ENCODE results near the gene IPO7.

Gene IPO7

DNA sequence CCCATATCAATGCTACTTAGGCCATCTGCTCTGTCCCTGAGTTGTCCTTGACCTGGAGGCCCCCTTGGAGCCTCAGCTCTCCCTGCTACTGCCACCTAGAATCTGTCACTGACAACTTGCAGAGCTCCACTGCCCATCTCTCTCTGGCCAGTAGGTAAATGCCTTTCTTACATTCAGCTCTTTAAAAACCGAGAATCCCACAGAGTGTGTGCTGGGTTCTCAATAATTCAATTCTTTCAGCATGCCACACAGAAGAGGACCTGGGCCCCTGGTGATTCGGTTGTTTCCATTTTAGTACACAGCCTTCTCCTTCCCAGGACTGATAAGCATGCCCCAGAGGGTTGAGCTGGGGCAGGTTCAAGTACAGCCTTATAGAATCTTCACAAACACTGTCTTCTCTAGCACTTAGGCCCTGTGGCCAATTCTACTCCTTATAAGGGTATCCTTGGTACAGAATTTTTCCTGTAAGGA lies 22.0 kb upstream of the IPO7 start:
- Histone ChIP-seq H3K79me2 (ENCODE audit: insufficient read depth, low read length) (no peaks in the 10 kb centered on the region), H3K9ac (ENCODE audit: low read depth, low read length, poor library complexity, severe bottlenecking) (no peak overlapping the region), H4K20me1 (ENCODE audit: insufficient read depth, low read length, poor library complexity, severe bottlenecking) (no peaks in the 10 kb centered on the region), H3K4me2 (ENCODE audit: low read depth, low read length, poor library complexity, severe bottlenecking) (no peak overlapping the region), H3K4me3 (ENCODE audit: low read length, poor library complexity, severe bottlenecking) (no peak overlapping the region), H3F3A (ENCODE audit: low read depth) (peaks cover 10% of the 10 kb centered on the region; the same call in 1 of the 2 replicates), H3K9me2 (replicated peaks; ENCODE audit: low read depth, low read length) (no peaks in the 10 kb centered on the region), H3K27me3 (ENCODE audit: insufficient read depth, low read length, poor library complexity, severe bottlenecking) (no peaks in the 10 kb centered on the region), H3K4me1 (ENCODE audit: insufficient read depth, low read length, poor library complexity, severe bottlenecking) (peaks cover 5% of the 10 kb centered on the region), H3K36me3 (ENCODE audit: insufficient read depth, low read length) (no peaks in the 10 kb centered on the region), H2AFZ (ENCODE audit: low read length) (no peak overlapping the region), H3K9me3 (ENCODE audit: insufficient read depth, low read depth, low read length) (no peaks in the 10 kb centered on the region)
- TF ChIP-seq, protein P1, sequence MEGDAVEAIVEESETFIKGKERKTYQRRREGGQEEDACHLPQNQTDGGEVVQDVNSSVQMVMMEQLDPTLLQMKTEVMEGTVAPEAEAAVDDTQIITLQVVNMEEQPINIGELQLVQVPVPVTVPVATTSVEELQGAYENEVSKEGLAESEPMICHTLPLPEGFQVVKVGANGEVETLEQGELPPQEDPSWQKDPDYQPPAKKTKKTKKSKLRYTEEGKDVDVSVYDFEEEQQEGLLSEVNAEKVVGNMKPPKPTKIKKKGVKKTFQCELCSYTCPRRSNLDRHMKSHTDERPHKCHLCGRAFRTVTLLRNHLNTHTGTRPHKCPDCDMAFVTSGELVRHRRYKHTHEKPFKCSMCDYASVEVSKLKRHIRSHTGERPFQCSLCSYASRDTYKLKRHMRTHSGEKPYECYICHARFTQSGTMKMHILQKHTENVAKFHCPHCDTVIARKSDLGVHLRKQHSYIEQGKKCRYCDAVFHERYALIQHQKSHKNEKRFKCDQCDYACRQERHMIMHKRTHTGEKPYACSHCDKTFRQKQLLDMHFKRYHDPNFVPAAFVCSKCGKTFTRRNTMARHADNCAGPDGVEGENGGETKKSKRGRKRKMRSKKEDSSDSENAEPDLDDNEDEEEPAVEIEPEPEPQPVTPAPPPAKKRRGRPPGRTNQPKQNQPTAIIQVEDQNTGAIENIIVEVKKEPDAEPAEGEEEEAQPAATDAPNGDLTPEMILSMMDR (conservative IDR thresholded peaks at IDR 0.05; ENCODE audit: low read length): no peak
- no peak for TF ChIP-seq EZH2phosphoT487 (IDR thresholded peaks at IDR 0.05; ENCODE audit: borderline replicate concordance)

DNA sequence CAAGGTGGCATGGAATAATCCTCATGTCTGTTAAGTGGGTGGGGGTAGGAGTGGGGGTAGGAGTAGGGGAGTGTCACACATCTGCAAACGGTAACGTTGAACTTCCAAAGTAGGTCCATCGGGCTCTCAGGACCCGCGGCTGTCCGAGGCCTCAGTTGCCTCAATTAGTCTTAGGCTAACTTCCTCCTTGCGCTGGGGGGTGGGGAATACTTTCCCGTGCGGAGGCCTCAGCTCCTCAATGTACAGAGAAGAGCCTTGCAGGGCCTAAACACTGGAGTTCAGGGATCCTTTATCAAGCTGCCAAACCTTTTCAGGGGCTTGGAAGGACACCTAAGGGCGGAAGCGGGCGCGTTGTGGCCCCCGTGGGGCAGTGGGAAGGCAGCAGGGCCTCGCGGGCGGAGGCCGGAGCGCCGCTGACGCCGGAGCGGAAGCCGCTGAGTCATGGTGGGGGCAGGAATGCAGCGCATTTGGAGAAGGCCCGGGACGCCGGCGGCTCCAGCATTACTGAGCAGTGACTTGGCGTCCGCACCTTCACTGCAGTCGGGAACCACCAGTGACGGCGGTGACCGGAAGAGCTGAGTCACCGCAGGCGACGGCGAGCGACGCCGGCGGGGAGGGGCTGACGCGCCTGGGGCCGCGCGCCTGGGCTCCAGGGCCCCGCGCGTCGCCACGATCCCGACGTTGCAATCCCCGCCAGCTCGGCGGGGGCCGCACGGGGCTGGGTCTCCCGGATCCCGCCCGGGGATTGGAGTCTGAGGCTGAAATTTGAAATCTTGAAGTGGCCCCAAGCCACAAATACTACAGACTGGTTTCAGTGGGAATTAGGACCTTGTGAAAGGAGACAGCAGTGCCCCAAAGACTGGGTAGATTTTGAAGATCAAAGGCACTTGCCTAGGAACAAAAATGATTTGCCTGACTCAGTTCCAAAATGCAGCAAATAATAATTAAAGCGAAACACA lies 20.2 kb upstream of the IPO7 start:
- Histone ChIP-seq H3K9ac (ENCODE audit: low read depth, low read length, poor library complexity, severe bottlenecking) (peak overlapping the region; percentile 81), H3K79me2 (ENCODE audit: insufficient read depth, low read length) (no peaks in the 10 kb centered on the region), H3K27me3 (ENCODE audit: insufficient read depth, low read length, poor library complexity, severe bottlenecking) (no peaks in the 10 kb centered on the region), H2AFZ (ENCODE audit: low read length) (peak overlapping the region; percentile 82), H3K4me1 (ENCODE audit: insufficient read depth, low read length, poor library complexity, severe bottlenecking) (peaks cover 5% of the 10 kb centered on the region), H4K20me1 (ENCODE audit: insufficient read depth, low read length, poor library complexity, severe bottlenecking) (no peaks in the 10 kb centered on the region), H3F3A (ENCODE audit: low read depth) (peaks cover 10% of the 10 kb centered on the region; the same call in 1 of the 2 replicates), H3K4me2 (ENCODE audit: low read depth, low read length, poor library complexity, severe bottlenecking) (peak overlapping the region; percentile 79), H3K9me2 (replicated peaks; ENCODE audit: low read depth, low read length) (no peaks in the 10 kb centered on the region), H3K9me3 (ENCODE audit: insufficient read depth, low read depth, low read length) (no peaks in the 10 kb centered on the region), H3K4me3 (ENCODE audit: low read length, poor library complexity, severe bottlenecking) (peak overlapping the region; percentile 74), H3K36me3 (ENCODE audit: insufficient read depth, low read length) (no peaks in the 10 kb centered on the region)
- TF ChIP-seq, protein P1 (conservative IDR thresholded peaks at IDR 0.05; ENCODE audit: low read length): no peak
- TF ChIP-seq EZH2phosphoT487 (IDR thresholded peaks at IDR 0.05; ENCODE audit: borderline replicate concordance): no peak

DNA sequence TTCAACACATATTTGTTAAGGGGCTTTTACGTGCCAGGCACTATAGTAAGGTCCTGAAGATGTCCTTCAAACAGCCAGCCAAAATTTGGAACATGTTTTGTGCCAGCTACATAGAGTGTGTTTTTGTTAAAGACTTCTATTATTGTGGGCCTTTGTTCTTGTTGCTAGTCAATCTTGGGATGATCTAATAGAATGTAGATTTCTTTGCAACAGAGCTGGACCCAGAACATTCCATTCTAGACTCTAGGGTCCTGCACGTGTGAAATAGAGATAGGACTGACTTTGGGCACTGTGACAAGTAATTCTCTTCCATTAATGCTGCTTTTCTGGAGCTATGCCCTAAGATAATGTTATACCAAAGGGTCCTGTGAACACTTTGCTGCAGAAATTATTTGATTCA lies 16.9 kb upstream of the IPO7 start:
- no peaks in the 10 kb centered on the region for H3K79me2 ChIP-seq (ENCODE audit: insufficient read depth, low read length)
- H4K20me1 ChIP-seq (ENCODE audit: insufficient read depth, low read length, poor library complexity, severe bottlenecking): no peaks in the 10 kb centered on the region
- no peaks in the 10 kb centered on the region for H3K27me3 ChIP-seq (ENCODE audit: insufficient read depth, low read length, poor library complexity, severe bottlenecking)
- no peaks in the 10 kb centered on the region for H3K9me2 ChIP-seq (replicated peaks; ENCODE audit: low read depth, low read length)
- H3K4me1 ChIP-seq (ENCODE audit: insufficient read depth, low read length, poor library complexity, severe bottlenecking): peaks cover 5% of the 10 kb centered on the region
- H3K9me3 ChIP-seq (ENCODE audit: insufficient read depth, low read depth, low read length): no peaks in the 10 kb centered on the region
- H2AFZ ChIP-seq (ENCODE audit: low read length): 0 out of 2 replicates have a peak overlapping the region, but pooled peaks have one; percentile 40
- no peak overlapping the region for H3K9ac ChIP-seq (ENCODE audit: low read depth, low read length, poor library complexity, severe bottlenecking)
- H3K4me3 ChIP-seq (ENCODE audit: low read length, poor library complexity, severe bottlenecking): no peak overlapping the region
- H3F3A ChIP-seq (ENCODE audit: low read depth): peaks cover 8% of the 10 kb centered on the region; the same call in 1 of the 2 replicates
- no peaks in the 10 kb centered on the region for H3K36me3 ChIP-seq (ENCODE audit: insufficient read depth, low read length)
- H3K4me2 ChIP-seq (ENCODE audit: low read depth, low read length, poor library complexity, severe bottlenecking): no peak overlapping the region
- TF ChIP-seq, protein P1 (conservative IDR thresholded peaks at IDR 0.05; ENCODE audit: low read length): no peak
